H1 (cell line): ENCODE measurements around the gene RELN. TPM values are rescaled to one million over a fixed set of nuclear protein-coding genes. Genes with fewer than 3 reads are reported as not detected.

Experiments
- CTCF ChIA-PET: fragments of 300-600 bp; sonication (Branson Sonifier 250); formaldehyde crosslinking; loops from one replicate; lab custom pipeline; 2021; ENCODE audit not compliant: partially characterized antibody; lab: Charles Lee
- POLR2A ChIA-PET: fragments of 300-600 bp; sonication (Branson Sonifier 250); formaldehyde crosslinking; loops from one replicate; lab custom pipeline; 2021; ENCODE audit warnings: inconsistent platforms; ENCODE audit not compliant: partially characterized antibody; lab: Charles Lee
- DNase-seq, 2 experiments: peaks; one replicate each; pipeline versions ENCODE4 v3.0.0 to v3.0.0-alpha.2; 2010 to 2022; ENCODE audit warnings: low spot score in 2 of 2, low read depth in 1 of 2, mixed read lengths in 1 of 2
- FAIRE-seq: peaks from 2 replicates; lab custom pipeline; 2011; peaks lifted over from hg19 to GRCh38; lab: Jason Lieb, UNC
- H2AFZ ChIP-seq: 2 replicates; pipeline ENCODE4 v1.8.1; 2012; ENCODE audit warnings: low read length, inconsistent platforms
- H2AK5ac ChIP-seq: 2 replicates; pipeline ENCODE4 v1.6.1; 2013; ENCODE audit warnings: low read depth, low read length
- H2BK120ac ChIP-seq: replicated peaks from 2 replicates; pipeline ENCODE3; 2013; ENCODE audit warnings: low read depth, low read length, inconsistent platforms
- H2BK12ac ChIP-seq: 2 replicates; pipeline ENCODE4 v1.6.1; 2013; ENCODE audit warnings: low read depth, low read length
- H2BK15ac ChIP-seq: 2 replicates; pipeline ENCODE4 v1.6.1; 2013; ENCODE audit warnings: low read length
- H2BK20ac ChIP-seq: 2 replicates; pipeline ENCODE4 v1.6.1; 2013; ENCODE audit warnings: low read length
- H2BK5ac ChIP-seq: 2 replicates; pipeline ENCODE4 v1.6.1; 2013; ENCODE audit warnings: low read depth, low read length
- H3K14ac ChIP-seq: 2 replicates; pipeline ENCODE4 v1.6.1; 2013; ENCODE audit warnings: inconsistent platforms; ENCODE audit not compliant: insufficient read length
- H3K18ac ChIP-seq: 2 replicates; pipeline ENCODE4 v1.6.1; 2013; ENCODE audit warnings: low read length; ENCODE audit errors: extremely low read depth
- H3K23ac ChIP-seq: 2 replicates; pipeline ENCODE4 v1.6.1; 2013; ENCODE audit warnings: inconsistent platforms; ENCODE audit not compliant: insufficient read length
- H3K23me2 ChIP-seq: 2 replicates; pipeline ENCODE4 v1.6.1; 2013; ENCODE audit warnings: low read depth, low read length
- H3K27ac ChIP-seq: 2 replicates; pipeline ENCODE4 v1.6.1; 2011; ENCODE audit warnings: low read depth, low read length, inconsistent platforms
- H3K27me3 ChIP-seq, 4 experiments: replicated peaks in 1 of 4; 1 replicate in 1 of 4; 2 replicates in 3 of 4; pipeline versions ENCODE4 v1.6.1 to v1.8.1; 2011 to 2013; ENCODE audit warnings: low read length in 3 of 4, mild to moderate bottlenecking in 3 of 4, inconsistent platforms in 2 of 4, mixed read lengths in 2 of 4, moderate library complexity in 1 of 4; ENCODE audit not compliant: control insufficient read depth in 3 of 4, insufficient read depth in 3 of 4; ENCODE audit errors: extremely low read depth in 1 of 4
- H3K36me3 ChIP-seq, 4 experiments: 2 replicates each; pipeline versions ENCODE4 v1.6.1 to v1.8.1; 2011 to 2013; ENCODE audit warnings: mild to moderate bottlenecking in 4 of 4, low read length in 3 of 4, moderate library complexity in 2 of 4, control low read depth in 1 of 4, inconsistent platforms in 1 of 4; ENCODE audit not compliant: insufficient read depth in 4 of 4, control insufficient read depth in 2 of 4
- H3K4ac ChIP-seq: replicated peaks from 2 replicates; pipeline ENCODE3; 2013; ENCODE audit warnings: low read length, low read depth, mixed read lengths, inconsistent platforms; ENCODE audit not compliant: insufficient read length
- H3K4me1 ChIP-seq, 4 experiments: replicated peaks in 1 of 4; 1 replicate in 1 of 4; 2 replicates in 3 of 4; pipeline versions ENCODE4 v1.6.1 to v1.8.1; 2011 to 2013; ENCODE audit warnings: low read length in 3 of 4, inconsistent platforms in 2 of 4, mixed read lengths in 1 of 4; ENCODE audit not compliant: insufficient read depth in 4 of 4, control insufficient read depth in 3 of 4
- H3K4me2 ChIP-seq, 2 experiments: 2 replicates each; pipeline versions ENCODE4 v1.6.1 to v1.8.1; 2011 to 2013; ENCODE audit warnings: low read depth in 2 of 2, low read length in 2 of 2, control low read depth in 1 of 2, inconsistent platforms in 1 of 2, mild to moderate bottlenecking in 1 of 2; ENCODE audit not compliant: insufficient read depth in 1 of 2
- H3K4me3 ChIP-seq, 4 experiments: fragments of 200-600, 300-600 bp in 1 of 4; sonication (generic), shearing (Covaris generic), sonication (Bioruptor Twin) in 1 of 4; 2 replicates each; pipeline versions ENCODE4 v1.5.1 to v1.8.1; 2011 to 2016; ENCODE audit warnings: low read length in 4 of 4, low read depth in 3 of 4, control low read depth in 2 of 4, inconsistent platforms in 2 of 4, mild to moderate bottlenecking in 2 of 4, mixed read lengths in 1 of 4, moderate library complexity in 1 of 4; ENCODE audit not compliant: insufficient read depth in 2 of 4; ENCODE audit errors: extremely low read depth in 1 of 4
- H3K56ac ChIP-seq: replicated peaks from 2 replicates; pipeline ENCODE3; 2013; ENCODE audit warnings: low read depth, mild to moderate bottlenecking, mixed read lengths, low read length, inconsistent platforms; ENCODE audit not compliant: insufficient read length
- H3K79me1 ChIP-seq: 2 replicates; pipeline ENCODE4 v1.6.1; 2013; ENCODE audit warnings: low read depth, low read length, control low read depth
- H3K79me2 ChIP-seq, 2 experiments: 2 replicates each; pipeline versions ENCODE4 v1.6.1 to v1.8.1; 2012 to 2013; ENCODE audit warnings: low read length in 2 of 2, mild to moderate bottlenecking in 2 of 2, inconsistent platforms in 1 of 2; ENCODE audit not compliant: insufficient read depth in 2 of 2, control insufficient read depth in 1 of 2
- H3K9ac ChIP-seq, 4 experiments: replicated peaks in 1 of 4; 1 replicate in 1 of 4; 2 replicates in 3 of 4; pipeline versions ENCODE4 v1.6.1 to v1.8.1; 2011 to 2013; ENCODE audit warnings: low read depth in 3 of 4, low read length in 3 of 4, control low read depth in 2 of 4, mild to moderate bottlenecking in 2 of 4, moderate library complexity in 2 of 4, inconsistent platforms in 1 of 4; ENCODE audit errors: extremely low read depth in 1 of 4
- H3K9me3 ChIP-seq, 2 experiments: 2 replicates each; pipeline versions ENCODE4 v1.6.1 to v1.8.1; 2012 to 2013; ENCODE audit warnings: mild to moderate bottlenecking in 2 of 2, moderate library complexity in 2 of 2, control low read depth in 1 of 2, inconsistent platforms in 1 of 2, low read depth in 1 of 2, low read length in 1 of 2, mixed read lengths in 1 of 2; ENCODE audit not compliant: insufficient read depth in 2 of 2
- H4K20me1 ChIP-seq, 2 experiments: replicated peaks in 1 of 2; 2 replicates each; pipeline versions ENCODE3 to v1.8.1; 2011 to 2013; ENCODE audit warnings: inconsistent platforms in 2 of 2, low read length in 2 of 2, mild to moderate bottlenecking in 1 of 2; ENCODE audit not compliant: insufficient read depth in 2 of 2, control insufficient read depth in 1 of 2
- H4K5ac ChIP-seq: 2 replicates; pipeline ENCODE4 v1.6.1; 2013; ENCODE audit warnings: low read length, low read depth, mixed read lengths, inconsistent platforms; ENCODE audit not compliant: insufficient read length
- H4K8ac ChIP-seq: 2 replicates; pipeline ENCODE4 v1.8.0; 2013; ENCODE audit warnings: mild to moderate bottlenecking, moderate library complexity, low read length, inconsistent platforms; ENCODE audit not compliant: insufficient read depth; ENCODE audit errors: extremely low read depth
- H4K91ac ChIP-seq: replicated peaks from 2 replicates; pipeline ENCODE3; 2013; ENCODE audit warnings: low read length, mixed read lengths, inconsistent platforms; ENCODE audit not compliant: insufficient read length
- CEBPB ChIP-seq: IDR thresholded peaks from 2 replicates; pipeline ENCODE4 v1.6.1; 2012; ENCODE audit warnings: low read depth, low read length
- CTBP2 ChIP-seq: IDR thresholded peaks from 2 replicates; pipeline ENCODE4 v1.7.0; 2011; ENCODE audit warnings: borderline replicate concordance, mild to moderate bottlenecking, moderate library complexity, mixed read lengths, low read length; ENCODE audit not compliant: insufficient read depth, insufficient read length
- EP300 ChIP-seq, 2 experiments: IDR thresholded peaks; 1 replicate in 1 of 2; 2 replicates in 1 of 2; pipeline ENCODE4 v1.6.1; 2011 to 2012; ENCODE audit warnings: low read depth in 2 of 2, low read length in 2 of 2, mild to moderate bottlenecking in 2 of 2, borderline replicate concordance in 1 of 2, inconsistent platforms in 1 of 2, moderate library complexity in 1 of 2
- HDAC2 ChIP-seq, 2 experiments: fragments of 300-600 bp in 1 of 2; sonication (generic) in 1 of 2; IDR thresholded peaks; 2 replicates each; pipeline ENCODE4 v1.6.1; 2011 to 2012; ENCODE audit warnings: low read depth in 2 of 2, low read length in 2 of 2, mild to moderate bottlenecking in 2 of 2, moderate library complexity in 2 of 2, borderline replicate concordance in 1 of 2, inconsistent platforms in 1 of 2
- RFX5 ChIP-seq: IDR thresholded peaks from 2 replicates; pipeline ENCODE4 v1.6.1; 2011; ENCODE audit warnings: low read depth, low read length, improper control_type of control experiment, borderline replicate concordance
- SIN3A ChIP-seq, 2 experiments: IDR thresholded peaks in 1 of 2; conservative IDR thresholded peaks in 1 of 2; 2 replicates each; pipeline ENCODE4 v1.6.1; 2011 to 2012; ENCODE audit warnings: low read length in 2 of 2, improper control_type of control experiment in 1 of 2, low read depth in 1 of 2, mild to moderate bottlenecking in 1 of 2
- SUZ12 ChIP-seq: fragments of 200-600 bp; sonication (generic); IDR thresholded peaks from 2 replicates; pipeline ENCODE4 v1.6.1; 2012; ENCODE audit warnings: mild to moderate bottlenecking, inconsistent platforms, low read length, moderate library complexity, mixed read lengths
- ZNF274 ChIP-seq: IDR thresholded peaks from 2 replicates; pipeline ENCODE4 v1.7.0; 2012; ENCODE audit warnings: low read length, borderline replicate concordance; ENCODE audit errors: extremely low read depth
- WGBS, 2 experiments: shearing (Covaris generic) in 1 of 2; methylation state at CpG; one replicate each; pipeline versions ENCODE4 v1.1.6 to v1.1.7; 2013 to 2015; ENCODE audit warnings: low lambda C conversion rate in 2 of 2, mixed read lengths in 2 of 2, inconsistent platforms in 1 of 2, low coverage in 1 of 2, missing lambda C conversion rate in 1 of 2; ENCODE audit not compliant: insufficient replicate concordance in 2 of 2, insufficient coverage in 1 of 2, insufficient read length in 1 of 2; ENCODE audit errors: extremely low coverage in 1 of 2, missing lambda C conversion rate in 1 of 2; 5-methylcytosine and 5-hydroxymethylcytosine counted together
- polyA plus RNA-seq, 7 experiments: library from polyadenylated mRNA; depleted of rRNA in 3 of 7; stranded (reverse) in 5 of 7; unstranded in 2 of 7; fragments of >200 nt in 5 of 7; fragments of 200-250 nt in 2 of 7; gene quantifications; 1 replicate in 5 of 7; 2 replicates in 1 of 7; 4 replicates in 1 of 7; pipeline versions ENCODE4 v1.2.1 to v1.2.3, GENCODE V29; 2011 to 2013; ENCODE audit warnings: missing spikeins in 2 of 7, mixed read lengths in 2 of 7
- total RNA-seq: library from RNA; stranded (reverse); fragmentation: NEBNext Ultra II Directional; extraction: Animal tissue kit (Norgen Biotek cat#: 25700); gene quantifications from 2 replicates; pipeline ENCODE4 v1.2.1, GENCODE V29; 2021
- TF ChIP-seq, protein P1 (sequence below): IDR thresholded peaks from 2 replicates; pipeline ENCODE4 v1.6.1; 2012; ENCODE audit warnings: low read length, inconsistent platforms

The RELN gene
- total and polyA plus RNA-seq, 2 of the 8 experiments (the other 6 are each of a cell fraction or from before 2014, with no cell fraction given): 0.03 to 0.07 TPM

- H2BK20ac ChIP-seq: no peak overlapping the region
These were observed 352.4 kb downstream of the RELN start for GRCh38 chr7:103637094-103637493.

More at GRCh38 chr7:103637094-103637493, 352.4 kb downstream of the RELN start:
- Histone ChIP-seq H3K23me2 (no peaks in the 10 kb centered on the region), H3K9ac (no peak overlapping the region), H3K4me1 (no peaks in the 10 kb centered on the region), H3K4me2 (no peak overlapping the region), H3K79me1 (no peaks in the 10 kb centered on the region), H2BK5ac (no peak overlapping the region), H3K4ac (no peak overlapping the region), H2AK5ac (no peak overlapping the region), H2BK12ac (no peak overlapping the region), H4K8ac (no peak overlapping the region), H3K18ac (no peak overlapping the region), H4K20me1 (no peaks in the 10 kb centered on the region), H2BK120ac (no peak overlapping the region), H2AFZ (no peak overlapping the region), H4K5ac (no peak overlapping the region), H3K9me3 (no peaks in the 10 kb centered on the region), H3K14ac (no peak overlapping the region), H2BK15ac (no peak overlapping the region), H3K36me3 (no peaks in the 10 kb centered on the region), H3K79me2 (no peaks in the 10 kb centered on the region), H3K23ac (no peak overlapping the region), H3K4me3 (no peak overlapping the region), H3K56ac (no peak overlapping the region), H3K27ac (no peak overlapping the region), H4K91ac (no peak overlapping the region), H3K27me3 (no peaks in the 10 kb centered on the region)
- no peak for DNase-seq
- 83% methylated on average over 1 of the region's 1 CpG; no CpG with 5 or more reads in 1 of the 2 experiments for WGBS, 2 experiments
- ChIA-PET CTCF (no interaction called here), POLR2A (no interaction called here)
- no peak for FAIRE-seq
- TF ChIP-seq ZNF274 (no peak), HDAC2 (IDR thresholded peaks at IDR 0.05; ENCODE audit: borderline replicate concordance in 1 of 2, low read depth in 2 of 2, low read length in 2 of 2) (no peak), CTBP2 (no peak), SIN3A (conservative IDR thresholded peaks at IDR 0.05 in 1 of 2, IDR thresholded peaks at IDR 0.05 in 1 of 2; ENCODE audit: low read depth in 1 of 2, low read length in 2 of 2) (no peak), RFX5 (no peak), SUZ12 (no peak), CEBPB (no peak), EP300 (IDR thresholded peaks at IDR 0.05; ENCODE audit: borderline replicate concordance in 1 of 2, low read depth in 2 of 2, low read length in 2 of 2) (no peak)
- TF ChIP-seq, protein P1, sequence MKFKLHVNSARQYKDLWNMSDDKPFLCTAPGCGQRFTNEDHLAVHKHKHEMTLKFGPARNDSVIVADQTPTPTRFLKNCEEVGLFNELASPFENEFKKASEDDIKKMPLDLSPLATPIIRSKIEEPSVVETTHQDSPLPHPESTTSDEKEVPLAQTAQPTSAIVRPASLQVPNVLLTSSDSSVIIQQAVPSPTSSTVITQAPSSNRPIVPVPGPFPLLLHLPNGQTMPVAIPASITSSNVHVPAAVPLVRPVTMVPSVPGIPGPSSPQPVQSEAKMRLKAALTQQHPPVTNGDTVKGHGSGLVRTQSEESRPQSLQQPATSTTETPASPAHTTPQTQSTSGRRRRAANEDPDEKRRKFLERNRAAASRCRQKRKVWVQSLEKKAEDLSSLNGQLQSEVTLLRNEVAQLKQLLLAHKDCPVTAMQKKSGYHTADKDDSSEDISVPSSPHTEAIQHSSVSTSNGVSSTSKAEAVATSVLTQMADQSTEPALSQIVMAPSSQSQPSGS: no peak
